Stimulated activated naive CD8-positive, alpha-beta T cell treated with anti-CD3 and anti-CD28 coated beads, Interleukin-15, Interleukin-2, amounts not matched to agents 100 ng/mL and 50 ng/mL, for 24 hours (primary cell): ENCODE data around the gene RBM10.

Experiments used
- H3K27ac Mint-ChIP-seq: one replicate; pipeline ENCODE4 v1.8.0; 2021; ENCODE audit warnings: mild to moderate bottlenecking, mixed read lengths
- H3K27me3 Mint-ChIP-seq: one replicate; pipeline ENCODE4 v1.8.0; 2021; ENCODE audit warnings: mixed read lengths
- H3K36me3 Mint-ChIP-seq: one replicate; pipeline ENCODE4 v1.8.0; 2021; ENCODE audit warnings: low read depth, mixed read lengths
- H3K4me1 Mint-ChIP-seq: one replicate; pipeline ENCODE4 v1.8.0; 2021; ENCODE audit warnings: low read depth, mixed read lengths
- H3K4me3 Mint-ChIP-seq: one replicate; pipeline ENCODE4 v1.8.0; 2021; ENCODE audit warnings: mild to moderate bottlenecking, mixed read lengths
- H3K9me3 Mint-ChIP-seq: one replicate; pipeline ENCODE4 v1.8.0; 2021; ENCODE audit warnings: mixed read lengths

Gene RBM10

GRCh38 chrX:47194194-47194787 lies 49.3 kb downstream of the RBM10 start:
- H3K9me3 Mint-ChIP-seq, result no peaks in the 10 kb centered on the region
- H3K4me3 Mint-ChIP-seq, result peak overlapping the region; percentile 92
- H3K27ac Mint-ChIP-seq, result peak overlapping the region; percentile 90
- H3K36me3 Mint-ChIP-seq, result peaks cover 35% of the 10 kb centered on the region
- H3K4me1 Mint-ChIP-seq, result peaks cover 51% of the 10 kb centered on the region
- H3K27me3 Mint-ChIP-seq, result no peaks in the 10 kb centered on the region

- Mint-ChIP-seq H3K9me3 (no peaks in the 10 kb centered on the region), H3K4me3 (peak overlapping the region; percentile 92), H3K4me1 (peaks cover 42% of the 10 kb centered on the region), H3K27ac (peak overlapping the region; percentile 90), H3K36me3 (peaks cover 46% of the 10 kb centered on the region), H3K27me3 (no peaks in the 10 kb centered on the region)
Measured at GRCh38 chrX:47196098-47196497, 51.1 kb downstream of the RBM10 start.

DNA sequence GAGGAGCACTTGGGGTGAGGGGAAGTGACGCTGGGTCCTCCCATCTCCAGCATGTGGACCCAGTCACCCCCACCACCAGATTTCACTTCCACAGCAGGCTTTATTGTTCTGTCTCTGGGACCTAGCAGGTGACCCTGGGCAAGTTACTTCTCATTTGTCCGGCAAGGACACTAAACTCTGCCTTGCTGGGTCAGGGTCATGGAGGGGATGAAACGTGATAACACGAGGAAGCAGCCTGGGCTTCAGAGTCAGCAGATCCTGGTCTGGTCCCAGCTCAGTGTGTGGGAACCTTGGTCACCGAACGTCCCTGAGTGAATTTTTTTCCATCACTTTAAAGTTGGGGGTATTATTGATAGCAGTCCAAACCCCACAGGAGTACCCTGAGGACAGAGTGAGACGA lies 52.5 kb downstream of the RBM10 start:
- Mint-ChIP-seq H3K4me1 (peaks cover 45% of the 10 kb centered on the region), H3K9me3 (no peaks in the 10 kb centered on the region), H3K27ac (peak overlapping the region; percentile 90), H3K27me3 (no peaks in the 10 kb centered on the region), H3K4me3 (peak overlapping the region; percentile 92), H3K36me3 (peaks cover 59% of the 10 kb centered on the region)

DNA sequence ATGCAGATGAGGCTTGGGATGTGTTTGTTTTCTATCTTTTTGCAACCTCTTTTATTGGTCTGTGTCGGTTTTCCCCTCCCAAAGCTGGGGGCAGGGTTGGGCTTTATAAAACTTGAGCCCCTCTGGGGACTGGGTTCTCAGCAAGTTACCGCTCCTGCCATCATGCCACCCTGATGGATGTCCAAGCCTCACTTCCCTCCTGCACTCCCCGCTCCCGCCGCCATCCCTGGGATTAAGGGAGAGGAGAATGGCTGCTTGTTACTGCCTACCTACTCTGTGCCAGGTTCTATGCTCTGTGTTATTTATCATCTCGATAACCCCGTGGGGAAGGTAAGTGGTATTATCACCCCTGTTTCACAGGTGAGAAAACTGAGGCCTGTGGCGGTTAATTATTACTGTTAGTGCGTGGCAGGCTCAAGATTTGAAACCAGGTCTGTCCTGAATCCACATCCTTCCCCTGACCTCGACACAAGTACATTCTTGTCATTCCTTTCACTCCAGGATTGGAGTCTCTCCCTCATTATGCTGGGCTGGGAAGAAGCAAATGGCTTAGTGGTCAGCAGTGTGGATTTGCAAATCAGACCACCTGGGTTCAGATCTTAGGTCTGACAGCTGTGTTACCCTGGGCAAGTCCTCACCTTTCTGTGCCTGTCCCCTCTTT lies 53.1 kb downstream of the RBM10 start:
- H3K36me3 Mint-ChIP-seq, result peaks cover 59% of the 10 kb centered on the region
- H3K27me3 Mint-ChIP-seq, result no peaks in the 10 kb centered on the region
- H3K4me3 Mint-ChIP-seq, result no peak overlapping the region
- H3K9me3 Mint-ChIP-seq, result no peaks in the 10 kb centered on the region
- peak overlapping the region; percentile 90 for H3K27ac Mint-ChIP-seq
- H3K4me1 Mint-ChIP-seq, result peaks cover 39% of the 10 kb centered on the region

DNA sequence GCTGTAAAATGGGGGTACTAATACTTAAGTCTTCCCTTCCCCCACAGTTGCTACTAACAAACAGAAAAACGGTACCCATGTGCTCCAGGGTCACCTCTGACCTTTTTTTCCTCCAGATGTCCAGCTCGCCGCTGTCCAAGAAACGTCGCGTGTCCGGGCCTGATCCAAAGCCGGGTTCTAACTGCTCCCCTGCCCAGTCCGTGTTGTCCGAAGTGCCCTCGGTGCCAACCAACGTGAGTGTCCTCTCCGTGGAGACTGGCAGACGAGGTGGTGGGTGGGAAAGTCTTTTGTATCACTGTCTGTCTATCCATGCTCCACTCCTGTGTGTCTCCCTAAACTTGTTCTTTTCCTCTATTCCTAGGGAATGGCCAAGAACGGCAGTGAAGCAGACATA lies 53.7 kb downstream of the RBM10 start:
- no peak overlapping the region for H3K4me3 Mint-ChIP-seq
- no peaks in the 10 kb centered on the region for H3K27me3 Mint-ChIP-seq
- no peaks in the 10 kb centered on the region for H3K9me3 Mint-ChIP-seq
- H3K36me3 Mint-ChIP-seq, result peaks cover 59% of the 10 kb centered on the region
- peaks cover 34% of the 10 kb centered on the region for H3K4me1 Mint-ChIP-seq
- peak overlapping the region; percentile 36 for H3K27ac Mint-ChIP-seq

DNA sequence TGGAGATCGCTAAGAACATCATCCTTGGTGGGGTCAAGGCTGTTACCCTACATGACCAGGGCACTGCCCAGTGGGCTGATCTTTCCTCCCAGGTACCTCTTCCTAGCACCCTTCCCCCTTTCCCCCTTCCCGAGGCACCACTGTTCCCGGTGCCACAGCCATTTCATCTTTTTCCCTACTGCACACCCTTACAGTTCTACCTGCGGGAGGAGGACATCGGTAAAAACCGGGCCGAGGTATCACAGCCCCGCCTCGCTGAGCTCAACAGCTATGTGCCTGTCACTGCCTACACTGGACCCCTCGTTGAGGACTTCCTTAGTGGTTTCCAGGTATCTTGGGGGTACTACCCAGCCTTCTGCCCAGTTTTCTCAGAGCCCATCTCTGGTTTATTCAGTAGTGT lies 54.3 kb downstream of the RBM10 start:
- Mint-ChIP-seq H3K36me3 (peaks cover 56% of the 10 kb centered on the region), H3K4me1 (peaks cover 34% of the 10 kb centered on the region), H3K9me3 (no peaks in the 10 kb centered on the region), H3K27me3 (no peaks in the 10 kb centered on the region), H3K27ac (no peak overlapping the region), H3K4me3 (no peak overlapping the region)

DNA sequence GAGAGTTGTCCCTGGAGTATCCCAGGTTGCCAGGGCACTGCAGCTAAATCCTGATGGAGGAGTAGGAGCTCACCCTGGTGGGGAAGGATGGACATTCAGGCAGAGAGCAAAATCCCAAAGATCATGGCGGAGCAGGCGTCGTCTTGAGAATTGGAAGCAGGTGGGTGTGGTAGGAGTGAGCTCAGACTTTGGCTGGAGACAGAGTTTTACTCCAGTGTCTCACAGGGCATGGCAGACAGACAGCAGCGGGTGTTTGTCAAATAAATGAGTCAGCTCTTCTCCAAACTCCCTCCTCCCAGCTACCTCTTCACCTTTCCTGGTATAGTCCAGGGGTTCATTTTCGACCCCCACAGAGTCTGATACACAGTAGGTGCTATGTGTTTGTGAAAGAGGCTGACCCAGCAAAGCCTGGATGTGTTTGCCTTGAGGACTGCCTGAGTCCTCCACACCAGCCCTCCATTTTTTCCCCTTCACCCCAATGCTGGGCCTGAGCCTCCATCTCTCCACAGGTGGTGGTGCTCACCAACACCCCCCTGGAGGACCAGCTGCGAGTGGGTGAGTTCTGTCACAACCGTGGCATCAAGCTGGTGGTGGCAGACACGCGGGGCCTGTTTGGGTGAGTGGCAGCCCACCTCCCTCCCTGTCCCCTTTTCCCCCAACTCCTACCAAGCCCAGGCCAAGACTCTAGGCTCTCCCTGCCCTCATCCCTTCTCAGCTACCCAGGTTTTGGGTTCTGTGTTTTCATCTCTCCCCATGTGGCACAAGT lies 55.5 kb downstream of the RBM10 start:
- H3K9me3 Mint-ChIP-seq, result no peaks in the 10 kb centered on the region
- no peak overlapping the region for H3K4me3 Mint-ChIP-seq
- no peaks in the 10 kb centered on the region for H3K27me3 Mint-ChIP-seq
- peaks cover 25% of the 10 kb centered on the region for H3K4me1 Mint-ChIP-seq
- peaks cover 58% of the 10 kb centered on the region for H3K36me3 Mint-ChIP-seq
- peak overlapping the region; percentile 8 for H3K27ac Mint-ChIP-seq

GRCh38 chrX:47201345-47201944 lies 56.4 kb downstream of the RBM10 start:
- Mint-ChIP-seq H3K36me3 (peaks cover 57% of the 10 kb centered on the region), H3K4me1 (peaks cover 17% of the 10 kb centered on the region), H3K9me3 (no peaks in the 10 kb centered on the region), H3K27ac (peak overlapping the region; percentile 8), H3K27me3 (no peaks in the 10 kb centered on the region), H3K4me3 (no peak overlapping the region)

GRCh38 chrX:47202316-47202715 lies 57.3 kb downstream of the RBM10 start:
- Mint-ChIP-seq H3K27ac (no peak overlapping the region), H3K36me3 (peaks cover 58% of the 10 kb centered on the region), H3K4me1 (peaks cover 12% of the 10 kb centered on the region), H3K27me3 (no peaks in the 10 kb centered on the region), H3K9me3 (no peaks in the 10 kb centered on the region), H3K4me3 (no peak overlapping the region)

GRCh38 chrX:47202877-47203276 lies 57.9 kb downstream of the RBM10 start:
- H3K36me3 Mint-ChIP-seq, result peaks cover 60% of the 10 kb centered on the region
- no peak overlapping the region for H3K27ac Mint-ChIP-seq
- no peaks in the 10 kb centered on the region for H3K9me3 Mint-ChIP-seq
- H3K27me3 Mint-ChIP-seq, result no peaks in the 10 kb centered on the region
- H3K4me1 Mint-ChIP-seq, result peaks cover 10% of the 10 kb centered on the region
- H3K4me3 Mint-ChIP-seq, result no peak overlapping the region

DNA sequence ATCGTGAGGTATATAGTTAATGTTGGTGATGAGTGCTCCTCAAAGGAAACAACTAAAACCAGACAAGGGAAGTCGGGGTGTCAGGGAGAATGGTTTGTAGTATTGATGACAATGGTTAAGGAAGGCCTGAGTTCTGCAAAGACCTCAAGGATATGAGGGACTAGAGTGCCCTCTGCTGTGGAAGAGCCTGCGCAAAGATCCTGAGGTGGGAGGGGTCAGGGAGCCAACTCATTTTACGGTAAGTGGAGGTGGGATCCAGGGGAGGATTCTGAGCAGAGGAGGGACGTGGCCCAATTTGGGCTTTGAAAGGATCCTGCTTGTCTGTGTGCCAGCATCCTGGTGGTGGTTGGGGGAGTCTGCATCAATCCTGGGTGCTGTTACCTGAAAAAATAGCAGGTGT lies 59.9 kb downstream of the RBM10 start:
- Mint-ChIP-seq H3K27me3 (no peaks in the 10 kb centered on the region), H3K9me3 (no peaks in the 10 kb centered on the region), H3K4me3 (no peak overlapping the region), H3K36me3 (peaks cover 52% of the 10 kb centered on the region), H3K4me1 (peaks cover 10% of the 10 kb centered on the region), H3K27ac (peak overlapping the region; percentile 71)

- H3K36me3 Mint-ChIP-seq, result peaks cover 41% of the 10 kb centered on the region
- peaks cover 10% of the 10 kb centered on the region for H3K4me1 Mint-ChIP-seq
- H3K9me3 Mint-ChIP-seq, result no peaks in the 10 kb centered on the region
- H3K27me3 Mint-ChIP-seq, result no peaks in the 10 kb centered on the region
- no peak overlapping the region for H3K27ac Mint-ChIP-seq
- H3K4me3 Mint-ChIP-seq, result no peak overlapping the region
Measured at GRCh38 chrX:47206316-47206715, 61.3 kb downstream of the RBM10 start.

DNA sequence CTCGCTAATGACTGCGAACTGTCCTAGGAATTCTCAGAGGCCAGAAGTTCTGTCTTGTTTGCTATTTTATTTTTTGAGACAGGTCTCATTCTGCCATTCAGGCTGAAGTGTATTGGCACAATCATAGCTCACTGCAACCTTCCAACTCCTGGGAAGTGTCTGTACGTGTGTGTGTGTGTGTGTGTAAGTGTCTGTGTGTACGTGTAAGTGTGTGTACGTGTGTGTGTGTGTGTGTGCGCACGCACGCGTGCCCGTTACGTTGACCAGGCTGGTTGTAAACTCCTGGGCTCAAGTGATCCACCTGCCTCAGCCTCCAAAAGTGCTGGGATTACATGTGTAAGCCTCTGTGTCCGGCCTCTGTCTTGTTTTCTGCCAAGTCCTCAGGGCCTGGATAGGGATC lies 63.1 kb downstream of the RBM10 start:
- Mint-ChIP-seq H3K27ac (no peak overlapping the region), H3K4me1 (peaks cover 7% of the 10 kb centered on the region), H3K27me3 (no peaks in the 10 kb centered on the region), H3K36me3 (peaks cover 45% of the 10 kb centered on the region), H3K4me3 (no peak overlapping the region), H3K9me3 (no peaks in the 10 kb centered on the region)

DNA sequence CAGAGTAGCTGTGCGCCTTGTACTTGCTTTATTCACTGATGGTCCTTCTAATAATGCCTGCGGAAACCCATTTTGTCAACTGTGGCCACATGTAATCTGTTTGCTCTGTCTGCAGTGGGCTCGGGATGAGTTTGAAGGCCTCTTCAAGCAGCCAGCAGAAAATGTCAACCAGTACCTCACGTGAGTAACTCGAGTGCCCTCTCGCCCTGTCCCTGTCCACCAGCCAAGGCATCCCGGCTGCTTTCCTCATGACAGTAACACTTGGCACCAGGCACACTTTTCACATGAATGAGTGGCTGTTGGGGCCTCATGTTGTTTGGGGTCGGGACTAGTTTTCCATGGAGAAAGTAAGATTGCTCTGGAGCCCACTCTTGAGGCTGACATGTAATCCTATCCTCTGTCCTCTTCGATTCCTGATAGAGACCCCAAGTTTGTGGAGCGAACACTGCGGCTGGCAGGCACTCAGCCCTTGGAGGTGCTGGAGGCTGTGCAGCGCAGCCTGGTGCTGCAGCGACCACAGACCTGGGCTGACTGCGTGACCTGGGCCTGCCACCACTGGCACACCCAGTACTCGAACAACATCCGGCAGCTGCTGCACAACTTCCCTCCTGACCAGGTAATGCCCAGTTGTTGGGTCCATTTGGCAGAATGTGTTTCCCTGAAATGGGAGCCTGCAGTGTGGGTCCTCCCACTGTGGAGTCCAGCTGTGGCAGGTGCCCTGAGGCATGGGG lies 64.7 kb downstream of the RBM10 start:
- Mint-ChIP-seq H3K9me3 (no peaks in the 10 kb centered on the region), H3K27me3 (no peaks in the 10 kb centered on the region), H3K36me3 (peaks cover 51% of the 10 kb centered on the region), H3K4me1 (peaks cover 7% of the 10 kb centered on the region), H3K4me3 (no peak overlapping the region), H3K27ac (no peak overlapping the region)
